Activated CD4-positive, CD25-positive, alpha-beta regulatory T cell treated with anti-CD3 and anti-CD28 coated beads, Interleukin-2, amount 50 U/mL, for 16 hours (primary cell): ENCODE results near the gene MUTYH.
"Not testable (repeated sequence)": the region's sequence is repeated elsewhere in the genome, so short reads cannot be mapped to it uniquely, and the experiment has no call there.

Experiments used
- DNase-seq: peaks from one replicate; pipeline ENCODE4 v3.0.0-alpha.2; 2020; ENCODE audit warnings: low read depth, low spot score

MUTYH gene

DNA sequence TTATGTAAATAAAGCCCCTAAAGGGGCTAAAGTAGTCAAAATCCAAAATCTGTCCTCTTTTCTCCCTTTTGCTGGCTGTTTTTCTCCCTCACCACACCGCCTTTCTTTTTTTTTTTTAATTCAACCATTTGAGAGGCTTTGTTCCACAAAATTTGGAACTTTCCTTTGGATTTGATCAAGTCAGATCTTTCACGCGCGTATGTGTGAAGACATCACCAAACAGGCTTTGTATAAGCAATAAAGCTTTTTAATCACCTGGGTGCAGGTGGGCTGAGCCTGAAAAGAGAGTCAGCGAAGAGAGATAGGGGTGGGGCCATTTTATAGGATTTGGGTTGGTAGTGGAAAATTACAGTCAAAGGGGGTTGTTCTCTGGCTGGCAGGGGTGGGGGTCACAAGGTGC, 18.8 kb downstream of the MUTYH start:
- DNase-seq = no peak

DNA sequence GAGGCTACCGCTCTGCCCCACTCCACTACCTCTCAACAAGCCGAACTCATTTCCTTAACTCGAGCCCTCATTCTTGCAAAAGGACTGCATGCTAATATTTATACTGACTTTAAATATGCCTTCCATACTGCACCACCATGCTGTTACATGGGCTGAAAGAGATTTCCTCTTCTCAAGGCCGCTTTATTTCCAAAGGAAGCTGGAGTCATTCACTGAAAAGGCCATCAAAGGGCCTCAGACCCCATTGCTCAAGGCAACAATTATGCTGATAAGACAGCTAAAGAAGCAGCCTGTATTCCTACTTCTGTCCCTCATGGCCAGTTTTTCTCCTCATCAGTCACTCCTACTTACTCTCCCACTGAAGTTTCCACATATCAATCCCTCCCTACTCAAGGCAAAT, 20.5 kb downstream of the MUTYH start:
- no peak for DNase-seq

DNA sequence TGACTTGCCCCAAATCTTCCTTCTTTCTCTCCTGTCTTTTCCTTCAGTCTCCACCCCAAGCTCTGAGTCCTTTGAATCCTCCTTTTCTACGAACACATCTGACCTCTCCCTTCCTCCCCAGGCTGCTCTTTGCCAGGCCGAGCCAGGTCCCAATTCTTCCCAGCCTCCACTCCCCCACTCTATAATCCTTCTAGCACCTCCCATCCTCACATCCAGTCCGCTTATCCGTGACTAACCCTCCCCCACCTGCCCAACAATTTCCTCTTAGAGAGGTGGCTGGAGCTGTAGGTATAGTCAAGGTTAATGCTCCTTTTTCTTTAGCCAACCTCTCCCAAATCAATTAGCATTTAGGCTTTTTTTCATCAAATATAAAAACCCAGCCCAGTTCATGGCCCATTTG, 23.1 kb downstream of the MUTYH start:
- DNase-seq = no peak

DNA sequence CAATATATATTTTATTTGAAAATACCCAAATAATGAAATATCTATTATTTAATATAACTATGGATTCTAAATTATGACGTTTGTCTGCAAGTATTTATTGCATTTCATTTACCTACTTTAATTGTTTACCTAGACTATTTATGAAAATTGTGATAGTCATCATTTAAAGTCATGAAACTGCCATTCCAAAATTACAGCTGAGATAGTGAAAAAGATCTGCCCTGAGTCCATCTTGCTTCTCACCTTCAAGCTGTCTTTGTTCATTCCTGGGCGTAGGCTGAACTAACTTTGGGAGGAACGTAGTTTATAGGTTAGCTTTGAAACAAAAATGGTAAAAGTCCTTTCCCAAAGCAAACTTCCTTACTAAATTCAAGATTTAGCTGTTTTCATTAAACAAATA, 26.0 kb downstream of the MUTYH start:
- DNase-seq = no peak

DNA sequence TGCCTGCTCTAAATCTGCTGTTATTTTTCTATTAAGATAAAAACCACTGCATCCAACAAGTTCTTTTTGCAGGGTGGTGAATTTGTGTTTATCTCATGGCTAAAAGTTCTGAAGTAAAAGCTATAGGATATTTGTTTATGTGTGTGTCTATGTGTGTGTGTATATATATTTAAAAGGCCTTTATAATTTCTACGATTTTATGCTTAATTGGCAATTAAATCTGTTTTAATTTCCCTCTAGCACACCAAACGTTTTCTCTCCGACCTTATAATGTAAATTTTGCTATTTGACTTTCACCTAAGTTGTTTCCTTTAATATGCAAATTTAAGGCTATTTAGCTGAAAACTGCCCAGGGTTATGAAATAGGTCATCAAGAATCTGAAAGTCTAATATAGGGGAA, 33.3 kb downstream of the MUTYH start:
- DNase-seq = no peak

DNA sequence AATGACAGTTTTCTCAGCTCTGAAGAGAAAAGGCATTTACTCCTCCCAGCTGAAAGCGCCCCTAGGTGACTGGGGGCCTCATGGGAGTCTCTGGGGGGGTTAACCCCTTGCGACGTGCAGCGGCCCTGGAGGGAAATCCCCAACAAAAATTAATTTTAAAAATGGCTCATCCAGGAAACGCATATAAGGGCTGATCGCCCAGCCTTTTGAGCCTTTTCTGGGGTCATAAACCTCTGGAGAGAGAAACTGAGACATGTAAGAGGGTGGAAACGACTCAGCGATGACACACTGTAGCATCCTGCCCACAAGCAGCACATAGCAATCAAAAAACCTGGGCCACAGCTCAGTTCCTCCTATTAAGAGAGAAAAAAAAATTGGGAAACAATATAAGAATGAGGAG, 33.9 kb downstream of the MUTYH start:
- no peak for DNase-seq

DNA sequence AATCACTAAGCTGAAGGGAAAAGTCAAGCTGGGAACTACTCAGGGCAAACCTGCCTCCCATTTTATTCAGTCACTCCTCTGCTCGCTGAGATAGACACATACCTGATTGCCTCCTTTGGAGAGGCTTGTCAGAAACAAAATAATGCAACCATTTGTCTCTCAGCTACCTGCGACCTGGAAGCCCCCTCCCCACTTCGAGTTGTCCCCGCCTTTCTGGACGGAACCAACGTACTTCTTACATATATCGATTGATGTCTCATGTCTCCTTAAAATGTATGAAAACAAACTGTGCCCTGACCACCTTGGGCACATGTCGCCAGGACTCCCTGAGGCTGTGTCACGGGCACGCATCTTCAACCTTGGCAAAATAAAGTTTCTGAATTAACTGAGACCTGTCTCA, 35.0 kb downstream of the MUTYH start:
- no peak for DNase-seq

DNA sequence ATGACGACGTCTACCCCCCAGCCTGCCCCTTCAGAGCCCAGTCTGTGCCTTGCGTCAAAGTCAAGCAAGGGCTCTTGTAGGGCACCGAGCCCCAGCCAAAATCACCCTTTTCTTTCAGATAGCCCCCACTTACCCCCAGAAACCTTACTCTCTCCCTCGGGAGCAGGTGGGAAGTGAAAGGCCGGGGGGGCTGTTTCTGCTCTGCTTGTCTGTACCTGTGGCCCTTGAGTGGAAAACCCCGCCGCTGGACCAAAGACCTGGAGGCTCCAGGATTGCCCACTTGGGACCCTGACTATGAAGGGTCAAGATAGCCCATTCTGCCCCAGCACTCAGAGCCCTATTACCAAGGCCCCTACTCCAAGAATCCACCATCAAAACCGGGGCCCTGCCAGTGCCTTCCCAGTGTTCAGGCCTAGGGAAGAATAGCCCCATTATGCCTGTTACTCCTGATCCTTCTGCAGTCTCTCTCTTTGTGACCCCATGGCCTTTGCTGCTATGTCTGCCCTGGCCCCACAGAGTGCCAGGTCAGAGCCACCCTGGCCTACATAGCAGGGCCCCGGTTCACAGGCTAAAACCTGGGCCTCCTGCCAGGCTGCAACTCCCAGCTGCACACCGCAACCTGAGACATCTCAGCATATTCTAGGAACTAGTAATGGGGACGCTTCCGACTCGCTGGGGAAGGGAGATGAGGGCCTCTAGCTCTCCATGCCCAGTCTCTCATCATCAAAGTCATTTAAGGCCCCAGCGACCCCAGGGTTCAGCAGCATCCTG, 35.7 kb downstream of the MUTYH start:
- DNase-seq = no peak

DNA sequence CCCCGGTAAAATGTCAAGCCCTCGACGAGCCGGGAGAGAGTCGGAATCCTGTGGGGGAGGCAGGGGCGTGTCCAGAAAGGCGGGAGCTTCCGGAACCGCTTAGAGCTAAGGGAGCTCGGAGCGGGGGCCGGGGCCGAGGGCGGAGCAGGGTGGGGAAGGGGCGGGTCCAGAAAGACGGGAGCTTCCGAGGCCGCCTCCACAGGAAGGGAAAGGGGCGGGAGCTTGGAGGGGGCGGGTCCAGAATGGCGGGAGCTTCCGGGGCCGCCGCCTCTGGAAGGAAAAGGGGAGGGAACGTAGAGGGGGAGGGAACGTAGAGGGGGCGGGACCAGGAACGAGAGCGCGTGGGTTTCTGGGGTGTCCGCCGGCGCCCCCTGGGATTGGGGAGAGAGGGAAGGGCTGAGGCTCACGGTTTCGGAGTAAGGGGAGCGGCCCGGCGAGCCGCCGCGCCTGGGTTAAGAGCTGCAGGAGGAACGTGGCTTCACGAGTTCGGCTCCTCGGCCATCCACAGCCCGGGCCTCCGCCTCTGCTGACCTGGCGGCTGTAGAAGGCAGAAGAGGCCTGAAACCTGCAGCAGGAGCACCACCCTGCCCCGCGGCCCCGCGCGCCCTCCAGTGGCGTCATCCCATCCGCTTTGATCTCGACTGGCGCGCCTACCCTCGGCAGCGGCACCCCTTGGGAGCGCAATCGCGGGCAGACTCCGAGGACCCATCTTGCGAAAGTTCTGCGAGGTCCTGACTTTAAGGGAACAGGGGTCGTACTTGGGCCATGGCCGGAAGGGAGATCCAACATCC, 36.5 kb downstream of the MUTYH start:
- DNase-seq = peak; percentile 93

DNA sequence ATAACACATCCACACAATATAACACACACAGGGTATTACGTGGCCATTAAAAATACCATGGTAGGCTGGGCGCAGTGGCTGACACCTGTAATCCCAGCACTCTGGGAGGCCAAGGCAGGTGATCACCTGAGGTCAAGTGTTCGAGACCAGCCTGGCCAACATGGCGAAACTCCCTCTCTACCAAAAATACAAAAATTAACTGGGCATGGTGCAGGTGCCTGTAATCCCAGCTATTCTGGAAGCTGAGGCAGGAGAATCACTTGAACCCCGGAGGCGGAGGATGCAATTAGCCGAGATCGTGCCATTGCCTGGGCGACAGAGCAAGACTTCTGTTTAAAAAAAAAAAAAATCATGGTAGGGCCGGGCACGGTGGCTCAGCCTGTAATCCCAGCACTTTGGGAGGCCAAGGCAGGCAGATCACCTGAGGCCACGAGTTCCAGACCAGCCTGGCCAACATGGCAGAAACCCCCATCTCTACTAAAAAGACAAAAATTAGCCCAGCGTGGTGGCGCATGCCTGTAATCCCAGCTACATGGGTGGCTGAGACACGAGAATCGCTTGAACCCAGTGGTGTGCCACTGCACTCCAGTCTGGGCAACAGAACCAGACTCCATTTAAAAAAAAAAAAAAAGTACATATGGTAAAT, 37.6 kb downstream of the MUTYH start:
- DNase-seq = no peak

DNA sequence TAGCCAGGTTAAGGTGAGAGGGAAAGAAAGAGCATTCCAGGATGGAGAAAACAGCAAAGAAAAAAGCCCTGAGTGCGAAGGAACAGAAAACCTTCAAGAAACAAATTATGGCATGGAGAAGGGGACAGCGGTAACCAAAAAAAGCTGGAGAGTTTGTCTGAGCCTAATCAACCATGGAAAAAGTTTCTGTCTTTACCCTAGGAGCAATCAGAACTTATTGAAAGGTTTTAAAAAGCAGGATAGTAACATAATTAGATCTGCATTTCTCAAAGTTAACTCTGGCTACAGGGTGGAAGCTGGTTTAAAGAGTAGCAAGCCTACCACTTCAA, 39.6 kb downstream of the MUTYH start:
- DNase-seq = no peak

DNA sequence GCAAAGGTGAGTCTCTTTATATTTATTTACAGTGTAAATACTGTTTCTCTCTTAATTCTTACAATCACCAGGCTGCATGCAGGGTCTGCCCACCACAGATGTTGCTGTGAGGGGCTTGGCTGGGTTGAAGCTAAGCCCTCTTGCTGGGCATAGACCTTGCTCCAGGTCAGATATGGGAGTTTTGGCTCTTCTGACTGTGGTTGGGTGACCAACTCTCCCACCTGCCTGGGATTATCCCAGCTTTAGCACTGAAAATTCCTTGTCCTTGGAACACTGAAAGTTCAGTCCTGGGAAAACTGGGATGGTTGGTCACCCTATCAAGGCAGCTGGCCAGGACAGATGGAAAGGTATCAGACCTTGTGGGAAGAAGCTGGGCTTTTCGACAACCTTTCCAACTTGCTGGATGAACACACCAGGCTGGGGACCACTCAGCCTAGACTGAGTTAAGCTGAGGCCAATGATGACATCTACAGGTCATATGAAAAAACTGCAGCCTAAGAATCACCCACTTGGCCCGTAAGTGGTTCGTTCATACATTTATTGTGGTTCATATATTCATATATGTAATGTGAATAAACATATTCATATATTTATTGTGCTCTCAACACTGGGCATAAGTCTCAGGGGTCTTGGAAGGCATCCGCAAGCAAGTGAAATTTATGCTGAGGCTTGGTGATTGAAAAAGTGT, 40.1 kb downstream of the MUTYH start:
- DNase-seq = no peak

DNA sequence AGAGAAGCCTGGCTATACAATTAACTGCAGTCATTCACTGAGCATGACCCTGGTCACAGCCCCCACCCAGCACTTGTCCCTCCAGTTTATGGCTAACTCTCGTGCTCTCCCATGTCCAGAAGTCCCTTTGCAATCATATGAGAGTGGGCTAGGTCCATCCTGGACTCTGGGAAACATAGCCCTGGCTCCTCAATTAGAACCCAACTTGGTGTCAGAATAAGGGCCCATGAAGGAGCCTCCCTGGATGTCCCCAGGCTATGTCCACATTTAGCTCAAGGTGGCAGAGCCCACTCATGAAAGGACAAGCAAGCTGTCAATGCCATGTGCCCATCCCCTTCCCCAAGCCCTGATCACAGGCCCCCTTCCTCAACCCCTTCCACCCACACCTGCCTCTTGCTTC, 40.9 kb downstream of the MUTYH start:
- DNase-seq = no peak

DNA sequence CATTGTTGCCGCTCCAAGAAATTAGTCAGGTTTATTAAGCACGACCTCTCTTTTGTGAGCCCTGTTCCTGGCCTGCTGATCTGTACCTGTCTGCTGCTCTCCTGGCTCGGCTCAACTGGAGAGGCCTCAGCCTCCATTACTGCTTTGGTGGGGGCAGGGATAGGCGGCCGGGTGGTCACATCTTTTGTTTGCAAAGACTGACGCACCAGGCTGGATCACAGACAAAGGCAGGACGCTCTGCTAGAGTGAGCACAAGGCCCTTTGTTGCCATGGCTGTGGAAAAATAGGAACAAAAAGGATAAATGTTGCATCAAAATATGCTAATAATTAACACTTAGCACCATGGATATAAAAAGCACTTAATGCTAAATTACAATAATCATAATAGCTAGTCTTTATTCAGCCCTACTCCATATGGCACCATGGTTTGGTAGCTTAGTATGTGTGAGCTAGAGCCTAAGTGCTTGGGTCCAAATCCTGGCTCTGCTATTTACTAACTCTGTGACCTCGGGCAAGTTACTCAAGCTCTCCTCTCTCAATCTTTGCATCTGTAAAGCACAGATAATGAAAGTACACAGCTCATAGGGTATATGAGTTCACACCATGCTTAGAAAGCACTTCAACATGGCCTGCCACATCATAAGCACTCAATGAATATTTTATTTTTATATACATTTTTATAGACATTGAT, 42.4 kb downstream of the MUTYH start:
- DNase-seq = no peak

DNA sequence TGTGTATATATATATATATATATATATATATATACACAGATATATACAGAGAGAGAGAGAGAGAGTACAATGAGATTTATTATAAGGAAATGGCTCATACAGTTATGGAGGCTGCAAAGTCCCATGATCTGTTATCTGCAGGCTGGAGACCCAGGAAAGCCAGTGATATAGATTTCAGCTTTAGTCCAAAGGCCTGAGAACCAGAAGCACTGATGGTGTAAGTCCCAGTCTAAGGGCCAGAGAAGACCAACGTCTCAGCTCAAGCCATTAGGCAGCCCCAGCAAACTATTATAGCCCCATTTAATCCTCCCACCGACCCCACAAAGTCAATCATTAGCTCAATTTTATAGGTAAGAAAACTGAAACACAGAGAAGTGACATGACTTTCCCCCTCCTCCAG, 48.5 kb downstream of the MUTYH start:
- DNase-seq = no peak

DNA sequence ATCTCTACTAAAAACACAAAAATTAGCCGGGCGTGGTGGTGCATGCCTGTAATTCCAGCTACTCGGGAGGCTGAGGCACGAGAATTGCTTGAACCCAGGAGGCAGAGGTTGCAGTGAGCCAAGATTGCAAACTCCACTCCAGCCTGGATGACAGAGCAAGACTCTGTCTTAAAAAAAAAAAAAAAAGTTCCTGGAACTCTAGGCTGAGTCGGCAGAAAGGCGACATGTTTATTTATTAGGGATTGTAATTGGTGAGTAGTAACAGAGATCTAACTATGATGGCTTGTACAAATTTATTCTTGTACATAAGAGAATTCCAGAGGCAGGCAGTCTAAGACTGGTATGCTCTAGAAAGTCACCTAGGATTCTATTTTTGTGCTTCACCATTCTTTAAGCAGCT, 49.2 kb downstream of the MUTYH start:
- DNase-seq = not testable (repeated sequence)

DNA sequence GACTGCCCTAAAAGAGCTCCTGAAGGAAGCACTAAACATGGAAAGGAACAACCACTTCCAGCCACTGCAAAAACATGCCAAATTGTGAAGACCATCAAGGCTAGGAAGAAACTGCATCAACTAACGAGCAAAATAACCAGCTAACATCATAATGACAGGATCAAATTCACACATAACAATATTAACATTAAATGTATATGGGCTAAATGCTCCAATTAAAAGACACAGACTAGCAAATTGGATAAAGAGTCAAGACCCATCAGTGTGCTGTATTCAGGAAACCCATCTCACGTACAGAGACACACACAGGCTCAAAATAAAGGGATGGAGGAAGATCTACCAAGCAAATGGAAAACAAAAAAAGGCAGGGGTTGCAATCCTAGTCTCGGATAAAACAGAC, 53.7 kb downstream of the MUTYH start:
- not testable (repeated sequence) for DNase-seq

DNA sequence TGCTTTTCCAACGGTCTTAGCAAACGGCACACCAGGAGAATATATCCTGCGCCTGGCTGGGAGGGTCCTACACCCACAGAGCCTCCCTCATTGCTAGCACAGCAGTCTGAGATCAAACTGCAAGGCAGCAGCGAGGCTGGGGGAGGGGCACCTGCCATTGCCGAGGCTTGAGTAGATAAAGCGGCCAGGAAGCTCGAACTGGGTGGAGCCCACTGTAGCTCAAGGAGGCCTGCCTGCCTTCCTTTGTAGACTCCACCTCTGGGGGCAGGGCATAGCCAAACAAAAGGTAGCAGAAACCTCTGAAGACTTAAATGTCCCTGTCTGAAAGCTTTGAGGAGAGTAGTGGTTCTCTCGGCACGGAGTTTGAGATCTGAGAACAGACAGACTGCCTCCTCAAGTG, 55.4 kb downstream of the MUTYH start:
- not testable (repeated sequence) for DNase-seq

DNA sequence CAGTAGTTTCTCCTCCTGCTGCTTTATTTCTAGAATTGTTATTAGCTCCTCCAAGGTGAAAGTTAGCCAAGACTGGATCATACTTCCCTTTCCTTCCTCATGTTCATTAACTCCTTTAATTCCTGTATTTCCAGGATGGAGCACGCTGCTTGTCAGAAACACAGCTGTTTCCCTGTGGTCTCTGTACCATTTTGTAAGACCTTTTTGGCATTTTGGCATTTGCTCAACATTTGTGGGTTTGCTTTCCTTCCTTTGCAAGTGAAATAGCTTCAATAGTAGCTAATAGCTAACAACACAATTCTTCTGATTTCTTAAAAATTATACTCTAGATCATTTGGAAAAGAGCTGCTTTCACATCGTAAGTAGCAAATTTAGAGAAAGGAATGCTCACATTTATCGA, 57.9 kb downstream of the MUTYH start:
- DNase-seq = no peak
